ENCODE results near the gene MUCL3.
"Not testable (repeated sequence)": the region's sequence is repeated elsewhere in the genome, so short reads cannot be mapped to it uniquely, and the experiment has no call there.

The MUCL3 gene, protein sequence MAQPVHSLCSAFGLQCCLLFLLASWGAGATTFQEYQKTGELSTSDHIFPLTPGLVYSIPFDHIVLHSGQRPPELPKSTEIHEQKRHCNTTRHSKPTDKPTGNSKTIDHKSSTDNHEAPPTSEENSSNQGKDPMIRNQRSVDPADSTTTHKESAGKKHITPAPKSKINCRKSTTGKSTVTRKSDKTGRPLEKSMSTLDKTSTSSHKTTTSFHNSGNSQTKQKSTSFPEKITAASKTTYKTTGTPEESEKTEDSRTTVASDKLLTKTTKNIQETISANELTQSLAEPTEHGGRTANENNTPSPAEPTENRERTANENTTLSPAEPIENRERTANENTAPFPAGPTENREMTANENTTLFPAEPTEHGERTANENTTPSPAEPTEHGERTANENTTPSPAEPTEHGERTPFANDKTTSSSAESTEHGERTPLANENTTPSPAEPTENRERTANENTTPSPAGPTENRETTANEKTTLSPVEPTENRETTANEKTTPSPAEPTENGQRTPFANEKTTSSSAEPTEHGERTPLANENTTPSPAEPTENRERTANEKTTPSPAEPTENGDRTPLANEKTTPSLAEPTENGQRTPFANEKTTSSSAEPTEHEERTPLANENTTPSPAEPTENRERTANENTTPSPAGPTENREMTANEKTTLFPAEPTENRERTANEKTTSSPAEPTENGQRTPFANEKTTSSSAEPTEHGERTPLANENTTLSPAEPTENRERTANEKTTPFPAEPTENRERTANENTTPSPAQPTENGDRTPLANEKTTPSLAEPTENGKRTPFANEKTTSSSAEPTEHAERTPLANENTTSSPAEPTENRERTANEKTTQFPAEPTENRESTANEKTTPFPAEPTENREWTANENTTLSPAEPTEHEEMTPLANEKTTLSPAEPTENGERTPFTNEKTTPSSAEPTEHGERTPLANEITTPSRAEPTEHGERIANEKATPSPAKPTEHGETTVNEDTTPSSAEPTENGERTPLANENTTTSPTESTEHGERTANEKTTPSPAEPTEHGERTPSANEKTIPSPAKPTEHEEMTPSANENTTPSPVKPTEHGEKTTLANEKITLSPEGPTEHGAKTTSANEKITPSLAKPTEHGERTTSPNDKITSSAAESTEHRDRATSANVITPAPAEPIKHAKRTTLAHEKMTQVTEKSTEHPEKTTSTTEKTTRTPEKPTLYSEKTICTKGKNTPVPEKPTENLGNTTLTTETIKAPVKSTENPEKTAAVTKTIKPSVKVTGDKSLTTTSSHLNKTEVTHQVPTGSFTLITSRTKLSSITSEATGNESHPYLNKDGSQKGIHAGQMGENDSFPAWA (N-terminal part only)

DNA sequence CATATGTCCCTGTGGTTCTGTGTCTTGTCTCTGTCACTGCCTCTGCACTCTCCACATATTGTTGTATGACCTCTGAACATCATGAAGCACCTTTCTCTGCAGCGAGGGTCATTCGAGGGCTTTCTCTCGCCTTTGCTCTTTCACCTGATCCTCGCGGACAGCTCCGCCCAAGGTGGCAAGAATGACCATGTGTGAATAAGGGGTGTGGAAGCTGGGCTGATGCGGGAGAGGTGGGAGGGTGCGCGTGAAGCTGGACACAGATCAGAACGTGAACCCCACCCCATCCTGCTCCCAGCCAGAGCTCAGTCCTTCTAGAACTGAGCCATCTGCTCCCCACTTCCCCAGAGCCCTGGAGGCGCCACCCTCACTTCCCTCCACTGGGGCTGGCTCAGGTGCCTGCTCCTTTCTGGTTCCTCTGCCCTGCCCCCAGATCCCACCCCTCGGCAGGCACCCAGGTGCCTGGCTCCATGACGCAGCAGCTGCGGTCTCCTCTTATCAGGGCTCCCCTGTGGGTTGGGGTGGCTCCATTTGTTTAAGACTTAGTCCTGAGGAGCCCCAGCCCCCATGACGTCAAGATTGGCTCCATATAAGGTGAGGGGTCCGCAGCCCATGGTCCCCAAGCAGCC lies at the start of gene MUCL3:
Gene MUCL3, plus strand, starts transcription at position 613 of the 626 bp plus-strand sequence. CDS start 27 bp downstream, outside the sequence.
- DNase-seq (ENCODE audit: low read depth in 1 of 2, low spot score in 1 of 2) = no peak

DNA sequence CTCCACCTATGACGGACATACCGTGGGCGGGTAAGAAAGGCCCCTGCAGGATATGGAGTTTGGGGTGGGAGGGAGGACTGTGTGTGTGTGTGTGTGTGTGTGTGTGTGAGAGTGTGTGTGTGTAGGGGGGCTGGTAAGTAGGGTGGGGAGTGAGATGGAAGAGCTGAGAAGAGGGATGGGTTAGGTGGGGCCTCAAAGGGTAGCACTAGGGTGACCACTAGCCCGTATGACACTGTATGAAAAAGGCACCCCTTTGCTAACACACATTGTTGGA lies 49.4 kb upstream of the MUCL3 start:
- no peak for DNase-seq (ENCODE audit: low read depth in 1 of 2, low spot score in 1 of 2)

DNA sequence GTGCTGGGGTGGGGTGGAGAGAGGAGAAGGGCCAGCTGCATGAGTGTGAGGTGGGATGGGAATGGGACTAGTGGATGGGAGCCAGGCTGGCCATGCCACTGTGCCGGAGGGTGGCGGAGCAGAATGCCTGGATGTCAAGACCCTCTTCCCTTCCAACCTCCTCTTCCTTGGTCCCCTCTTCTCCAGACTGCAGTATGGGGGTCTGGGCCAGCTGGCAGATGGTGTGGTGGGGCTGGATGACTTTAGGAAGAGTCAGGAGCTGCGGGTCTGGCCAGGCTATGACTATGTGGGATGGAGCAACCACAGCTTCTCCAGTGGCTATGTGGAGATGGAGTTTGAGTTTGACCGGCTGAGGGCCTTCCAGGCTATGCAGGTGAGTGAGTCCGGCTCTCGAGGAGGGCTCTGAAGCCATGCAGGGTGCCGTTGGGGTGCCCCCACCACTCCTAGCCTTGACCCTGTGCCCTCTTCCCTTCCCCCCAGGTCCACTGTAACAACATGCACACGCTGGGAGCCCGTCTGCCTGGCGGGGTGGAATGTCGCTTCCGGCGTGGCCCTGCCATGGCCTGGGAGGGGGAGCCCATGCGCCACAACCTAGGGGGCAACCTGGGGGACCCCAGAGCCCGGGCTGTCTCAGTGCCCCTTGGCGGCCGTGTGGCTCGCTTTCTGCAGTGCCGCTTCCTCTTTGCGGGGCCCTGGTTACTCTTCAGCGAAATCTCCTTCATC lies 48.8 kb upstream of the MUCL3 start:
- no peak for DNase-seq (ENCODE audit: low read depth in 1 of 2, low spot score in 1 of 2)

DNA sequence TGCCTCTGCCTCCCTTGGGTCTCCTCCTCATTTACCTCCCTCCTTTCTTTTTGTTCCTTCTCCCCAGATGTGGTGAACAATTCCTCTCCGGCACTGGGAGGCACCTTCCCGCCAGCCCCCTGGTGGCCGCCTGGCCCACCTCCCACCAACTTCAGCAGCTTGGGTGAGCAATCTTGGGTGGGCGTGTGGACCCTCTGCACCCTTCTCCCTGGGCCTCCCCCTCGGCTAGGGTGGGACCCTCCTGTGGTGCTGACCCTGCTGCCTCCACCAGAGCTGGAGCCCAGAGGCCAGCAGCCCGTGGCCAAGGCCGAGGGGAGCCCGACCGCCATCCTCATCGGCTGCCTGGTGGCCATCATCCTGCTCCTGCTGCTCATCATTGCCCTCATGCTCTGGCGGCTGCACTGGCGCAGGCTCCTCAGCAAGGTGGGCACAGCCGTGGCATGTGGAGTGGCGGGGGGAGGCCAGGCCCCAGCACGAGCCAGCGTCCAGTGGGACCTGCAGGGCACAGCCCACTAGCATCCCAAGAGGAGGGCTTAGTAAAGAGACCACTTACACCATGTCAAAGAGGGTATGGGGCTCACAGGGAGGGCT lies 47.7 kb upstream of the MUCL3 start:
- no peak for DNase-seq (ENCODE audit: low read depth in 1 of 2, low spot score in 1 of 2)

DNA sequence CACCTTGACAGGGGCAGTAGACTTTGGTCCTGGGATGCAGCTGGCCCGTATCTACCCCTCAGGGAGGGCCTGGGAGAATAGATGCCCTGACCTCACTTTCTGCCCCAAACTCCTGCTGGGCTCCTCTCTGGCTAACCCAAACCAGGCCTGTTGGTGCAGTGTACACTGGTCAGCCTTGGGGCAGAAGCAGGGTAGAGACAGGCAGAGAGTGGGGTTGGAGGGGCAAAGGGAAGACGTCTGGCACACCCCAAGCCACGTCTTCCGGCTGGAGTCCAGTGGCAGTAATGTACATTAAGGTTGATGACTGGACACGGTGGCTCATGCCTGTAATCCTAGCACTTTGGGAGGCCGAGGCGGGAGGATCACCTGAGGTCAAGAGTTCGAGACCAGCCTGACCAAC lies 47.1 kb upstream of the MUCL3 start:
- no peak for DNase-seq (ENCODE audit: low read depth in 1 of 2, low spot score in 1 of 2)

DNA sequence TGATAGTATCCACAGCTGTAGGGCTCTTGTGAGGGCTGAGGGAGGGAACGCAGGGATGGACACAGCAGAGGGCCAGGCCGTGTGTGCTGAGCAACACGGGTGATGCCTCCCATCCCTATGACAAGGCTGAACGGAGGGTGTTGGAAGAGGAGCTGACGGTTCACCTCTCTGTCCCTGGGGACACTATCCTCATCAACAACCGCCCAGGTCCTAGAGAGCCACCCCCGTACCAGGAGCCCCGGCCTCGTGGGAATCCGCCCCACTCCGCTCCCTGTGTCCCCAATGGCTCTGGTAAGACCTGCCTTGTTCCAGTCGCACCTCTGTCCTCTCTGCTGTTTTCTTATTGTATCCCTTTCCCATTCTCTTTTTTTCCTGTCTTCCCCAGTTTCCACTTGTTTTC lies 46.4 kb upstream of the MUCL3 start:
- DNase-seq (ENCODE audit: low read depth in 1 of 2, low spot score in 1 of 2) = no peak

DNA sequence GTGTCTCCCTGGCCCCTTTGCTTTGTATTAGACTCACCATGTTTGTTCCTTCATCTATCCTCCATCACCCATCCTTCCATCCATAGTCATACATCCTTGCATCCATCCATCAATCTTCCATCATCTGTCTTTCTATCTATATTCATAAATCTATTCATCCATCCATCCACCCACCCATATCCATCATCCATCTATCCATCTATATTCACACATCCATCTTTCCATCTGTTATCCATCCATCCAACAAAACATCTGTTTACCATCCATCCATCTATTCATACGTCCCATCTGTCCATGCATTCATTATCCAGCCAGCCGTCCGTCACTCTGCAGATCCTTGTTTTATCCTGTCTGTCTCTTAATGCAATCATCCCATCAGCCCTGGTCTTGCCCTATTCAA lies 45.8 kb upstream of the MUCL3 start:
- no peak for DNase-seq (ENCODE audit: low read depth in 1 of 2, low spot score in 1 of 2)

DNA sequence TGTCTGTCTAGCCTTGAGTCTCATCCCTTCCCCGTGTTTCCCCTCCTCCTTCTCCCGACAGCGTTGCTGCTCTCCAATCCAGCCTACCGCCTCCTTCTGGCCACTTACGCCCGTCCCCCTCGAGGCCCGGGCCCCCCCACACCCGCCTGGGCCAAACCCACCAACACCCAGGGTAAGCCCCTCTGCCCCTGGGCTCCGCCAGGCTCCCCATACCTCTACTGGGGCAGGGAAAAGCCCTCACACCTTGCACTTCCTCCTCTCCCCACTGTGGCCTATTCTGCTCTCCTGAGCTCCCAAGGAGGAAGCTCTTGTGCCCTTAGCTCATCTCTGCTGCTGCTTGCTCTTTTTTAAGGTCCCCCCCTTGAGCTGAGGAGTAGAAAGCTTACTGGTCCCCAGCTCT lies 45.4 kb upstream of the MUCL3 start:
- DNase-seq (ENCODE audit: low read depth in 1 of 2, low spot score in 1 of 2) = no peak

DNA sequence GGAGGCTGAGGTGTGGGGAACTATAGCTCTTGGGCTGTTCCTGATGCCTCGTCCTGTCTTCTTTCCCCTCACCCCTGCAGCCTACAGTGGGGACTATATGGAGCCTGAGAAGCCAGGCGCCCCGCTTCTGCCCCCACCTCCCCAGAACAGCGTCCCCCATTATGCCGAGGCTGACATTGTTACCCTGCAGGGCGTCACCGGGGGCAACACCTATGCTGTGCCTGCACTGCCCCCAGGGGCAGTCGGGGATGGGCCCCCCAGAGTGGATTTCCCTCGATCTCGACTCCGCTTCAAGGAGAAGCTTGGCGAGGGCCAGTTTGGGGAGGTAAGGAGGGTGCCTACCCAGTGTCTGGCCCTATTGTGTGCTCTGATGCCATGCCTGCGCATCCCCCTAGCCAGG lies 44.2 kb upstream of the MUCL3 start:
- DNase-seq (ENCODE audit: low read depth in 1 of 2, low spot score in 1 of 2) = no peak

DNA sequence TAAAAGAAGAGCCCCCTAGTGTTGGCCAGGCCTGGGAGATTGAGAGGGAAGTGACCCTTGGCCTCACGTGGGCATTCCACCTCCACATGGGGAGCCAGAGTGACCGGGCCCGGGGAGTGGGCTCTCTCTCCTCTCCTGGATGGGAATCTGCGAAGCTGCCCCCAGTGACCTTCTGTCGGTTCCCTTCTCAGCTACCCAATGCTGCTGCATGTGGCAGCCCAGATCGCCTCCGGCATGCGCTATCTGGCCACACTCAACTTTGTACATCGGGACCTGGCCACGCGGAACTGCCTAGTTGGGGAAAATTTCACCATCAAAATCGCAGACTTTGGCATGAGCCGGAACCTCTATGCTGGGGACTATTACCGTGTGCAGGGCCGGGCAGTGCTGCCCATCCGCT lies 42.9 kb upstream of the MUCL3 start:
- DNase-seq (ENCODE audit: low read depth in 1 of 2, low spot score in 1 of 2) = no peak

DNA sequence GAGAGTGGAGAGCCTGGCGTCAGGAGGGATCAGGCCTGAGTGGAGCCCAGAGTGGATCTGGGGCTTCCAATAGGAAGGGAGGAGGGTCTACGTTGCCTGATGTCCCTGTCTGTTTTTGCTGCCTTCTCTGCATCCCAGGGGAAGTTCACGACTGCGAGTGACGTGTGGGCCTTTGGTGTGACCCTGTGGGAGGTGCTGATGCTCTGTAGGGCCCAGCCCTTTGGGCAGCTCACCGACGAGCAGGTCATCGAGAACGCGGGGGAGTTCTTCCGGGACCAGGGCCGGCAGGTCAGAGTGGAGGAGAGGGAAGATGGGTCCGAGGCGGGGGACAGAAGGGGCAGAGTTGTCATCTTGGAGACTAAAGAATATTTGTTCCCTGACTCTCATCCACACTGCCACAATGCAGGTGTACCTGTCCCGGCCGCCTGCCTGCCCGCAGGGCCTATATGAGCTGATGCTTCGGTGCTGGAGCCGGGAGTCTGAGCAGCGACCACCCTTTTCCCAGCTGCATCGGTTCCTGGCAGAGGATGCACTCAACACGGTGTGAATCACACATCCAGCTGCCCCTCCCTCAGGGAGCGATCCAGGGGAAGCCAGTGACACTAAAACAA lies 41.9 kb upstream of the MUCL3 start:
- DNase-seq (ENCODE audit: low read depth in 1 of 2, low spot score in 1 of 2) = no peak

DNA sequence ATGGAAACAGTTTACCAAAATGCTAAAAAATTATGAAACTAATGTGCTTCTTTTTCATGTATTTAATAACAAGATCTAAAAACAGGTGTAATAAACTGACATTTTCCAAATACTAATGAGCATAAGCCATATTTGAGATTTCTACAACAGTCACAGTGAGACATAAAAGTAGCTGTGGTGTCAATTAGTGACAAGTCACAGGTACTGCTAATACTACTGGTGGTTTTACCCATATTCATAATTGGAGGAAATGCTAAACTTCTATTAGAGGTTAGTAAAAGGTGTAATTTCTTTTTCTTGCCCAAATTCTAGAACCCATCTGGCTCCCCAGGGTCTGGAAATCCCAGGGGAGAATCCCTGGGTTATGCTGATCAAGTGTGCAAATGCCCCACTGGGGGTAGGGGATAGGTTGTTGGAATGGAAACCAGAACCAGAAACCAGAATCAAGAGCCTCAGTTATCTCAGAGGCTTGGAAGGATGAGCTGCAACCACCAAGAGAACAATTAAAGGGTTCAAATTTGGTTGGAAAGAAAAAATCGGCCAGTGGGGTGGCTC lies 39.8 kb upstream of the MUCL3 start:
- DNase-seq (ENCODE audit: low read depth in 1 of 2, low spot score in 1 of 2) = no peak

DNA sequence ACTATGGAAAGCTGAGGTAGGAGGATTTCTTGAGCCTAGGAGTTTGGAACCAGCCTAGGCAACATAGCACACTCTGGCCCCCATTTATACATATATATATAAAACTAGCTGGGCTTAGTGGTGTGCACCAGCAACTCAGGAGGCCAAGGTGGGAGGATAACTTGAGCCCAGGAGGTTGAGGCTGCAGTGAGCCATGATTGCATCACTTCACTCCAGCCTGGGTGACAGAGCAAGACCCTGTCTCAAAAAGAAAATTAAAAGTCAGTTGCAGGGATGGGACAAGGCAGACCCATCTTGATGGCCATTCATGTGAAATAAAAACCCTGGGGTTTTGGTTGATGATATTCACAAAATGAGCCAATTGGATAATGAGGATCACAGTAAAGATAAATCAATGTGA lies 39.3 kb upstream of the MUCL3 start:
- DNase-seq (ENCODE audit: low read depth in 1 of 2, low spot score in 1 of 2) = no peak

DNA sequence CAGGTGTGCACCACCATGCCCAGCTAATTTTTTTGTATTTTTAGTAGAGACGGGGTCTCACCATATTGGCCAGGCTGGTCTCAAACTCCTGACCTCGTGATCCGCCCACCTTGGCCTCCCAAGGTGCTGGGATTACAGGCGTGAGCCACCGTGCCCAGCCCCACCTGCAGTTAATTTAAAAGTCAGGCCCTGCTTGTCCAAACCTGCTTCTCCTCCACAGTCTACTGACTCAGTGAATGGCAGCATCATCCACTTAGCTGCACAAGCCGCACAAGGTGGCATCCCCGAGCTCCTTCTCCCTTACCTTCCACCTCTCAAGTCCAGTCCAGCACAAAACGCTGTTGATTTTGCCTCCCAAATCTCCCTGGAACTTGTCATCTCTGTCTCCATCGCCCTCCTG lies 38.6 kb upstream of the MUCL3 start:
- not testable (repeated sequence) for DNase-seq (ENCODE audit: low read depth in 1 of 2, low spot score in 1 of 2)

DNA sequence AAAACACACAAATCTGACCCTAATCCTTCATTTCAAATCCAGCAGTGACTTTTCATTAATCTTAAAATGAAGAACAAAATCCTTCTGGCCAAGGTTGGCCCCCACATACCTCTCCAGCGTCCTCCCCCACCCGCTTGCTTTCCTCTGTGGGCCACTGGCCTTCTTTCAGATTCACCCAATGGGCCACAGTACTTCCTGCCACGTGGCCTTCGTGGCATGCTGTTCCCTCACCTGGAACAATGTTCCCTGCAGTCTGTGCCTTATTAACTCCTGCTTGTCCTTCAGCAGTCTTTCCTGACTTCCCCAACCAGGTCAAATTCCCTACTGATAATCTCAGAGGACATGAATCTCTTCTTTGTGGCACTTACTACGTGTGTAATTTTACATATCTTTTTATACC lies 38.1 kb upstream of the MUCL3 start:
- DNase-seq (ENCODE audit: low read depth in 1 of 2, low spot score in 1 of 2) = no peak

DNA sequence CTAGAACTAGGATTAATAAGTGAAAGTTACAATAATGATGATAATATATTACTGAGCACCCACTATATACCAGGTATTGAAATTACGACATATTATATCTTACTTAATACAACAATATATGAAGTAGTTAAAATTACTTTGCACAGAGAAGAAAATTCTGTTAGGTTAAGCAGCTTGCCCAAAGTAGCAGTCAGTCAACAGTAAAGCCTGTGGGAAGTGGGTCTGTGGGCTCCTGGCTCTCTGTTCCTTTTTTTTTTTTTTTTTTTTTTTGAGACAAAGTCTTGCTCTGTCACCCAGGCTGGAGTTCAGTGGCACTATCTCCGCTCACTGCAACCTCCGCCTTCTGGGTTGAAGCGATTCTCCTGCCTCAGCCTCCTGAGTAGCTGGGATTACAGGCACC lies 37.5 kb upstream of the MUCL3 start:
- DNase-seq (ENCODE audit: low read depth in 1 of 2, low spot score in 1 of 2) = no peak

DNA sequence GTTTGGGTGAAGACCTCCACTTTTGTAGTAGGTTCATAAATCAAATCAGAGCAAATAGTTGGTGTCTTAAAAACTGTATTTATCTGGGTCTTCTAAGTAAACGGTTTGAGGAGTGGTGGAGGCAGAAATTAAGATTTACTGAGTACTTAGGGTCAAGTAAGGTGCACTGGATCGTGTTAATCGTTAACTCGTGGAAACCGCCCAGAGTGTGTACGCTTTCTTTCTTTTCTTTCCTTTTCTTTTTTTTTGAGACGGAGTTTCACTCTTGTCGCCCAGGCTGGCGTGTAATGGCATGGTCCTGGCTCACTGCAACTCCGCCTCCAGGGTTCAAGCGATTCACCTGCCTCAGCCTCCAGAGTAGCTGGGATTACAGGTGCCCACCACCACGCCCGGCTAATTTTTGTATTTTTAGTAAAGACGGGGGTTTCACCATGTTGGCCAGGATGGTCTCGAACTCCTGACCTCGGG lies 33.4 kb upstream of the MUCL3 start:
- DNase-seq (ENCODE audit: low read depth in 1 of 2, low spot score in 1 of 2) = not testable (repeated sequence)

DNA sequence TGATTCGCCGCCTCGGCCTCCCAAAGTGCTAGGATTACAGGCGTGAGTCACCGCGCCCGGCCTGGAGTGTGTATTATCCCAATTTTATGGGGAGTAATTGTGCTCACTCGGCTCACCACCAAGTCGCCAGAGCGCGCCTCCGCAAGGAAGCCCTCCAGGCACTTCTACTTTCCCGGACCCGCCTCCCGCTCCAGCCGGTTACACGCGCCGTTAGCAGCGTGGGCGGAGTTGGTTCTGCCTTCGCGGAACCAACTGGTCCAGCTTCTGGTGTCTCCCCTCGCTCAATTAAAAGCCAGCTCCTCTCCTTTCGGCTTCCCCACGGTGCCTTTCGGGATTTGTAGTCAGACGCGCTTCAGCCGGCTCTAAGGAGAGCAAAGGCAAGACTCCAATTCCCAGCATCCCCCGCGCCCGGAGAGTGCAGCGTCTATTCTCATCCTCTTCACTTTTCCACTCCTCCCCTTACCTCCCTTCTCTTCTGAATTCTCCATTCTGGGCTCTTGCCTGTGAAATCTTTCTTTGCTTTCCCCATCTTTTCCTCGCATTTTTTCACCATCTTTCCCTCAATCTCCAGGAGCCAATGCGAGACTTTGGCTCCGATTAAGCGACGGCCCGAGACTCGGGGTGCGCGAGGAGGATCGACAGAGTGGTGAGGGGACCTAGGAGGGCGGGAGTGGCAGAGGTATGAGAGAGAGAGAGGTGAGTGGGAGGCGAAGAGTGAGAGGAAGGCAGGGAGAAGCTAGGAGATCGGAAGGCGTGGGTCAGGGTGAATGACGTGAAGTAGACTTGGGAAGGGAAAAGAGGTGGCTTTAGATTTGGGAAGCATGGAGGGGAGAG lies 32.8 kb upstream of the MUCL3 start, which contains the start of gene GTF2H4:
Gene GTF2H4, plus strand, starts transcription at position 450 of the 834 bp plus-strand sequence.
- DNase-seq (ENCODE audit: low read depth in 1 of 2, low spot score in 1 of 2) = peak; percentile 86 to 91

Data from activated T-helper 1 cell treated with anti-CD3 and anti-CD28 coated beads, Interleukin-2, amount 50 U/mL, for 16 hours (primary cell).